NCI-H1105 treated with DMSO at 0.1 percent for 48 hours (cell line): ENCODE results near the gene KYAT1.

ENCODE experiments used
- DNase-seq: peaks from one replicate; lab custom pipeline; 2025; lab: John Stamatoyannopoulos, UW

Gene KYAT1

DNA sequence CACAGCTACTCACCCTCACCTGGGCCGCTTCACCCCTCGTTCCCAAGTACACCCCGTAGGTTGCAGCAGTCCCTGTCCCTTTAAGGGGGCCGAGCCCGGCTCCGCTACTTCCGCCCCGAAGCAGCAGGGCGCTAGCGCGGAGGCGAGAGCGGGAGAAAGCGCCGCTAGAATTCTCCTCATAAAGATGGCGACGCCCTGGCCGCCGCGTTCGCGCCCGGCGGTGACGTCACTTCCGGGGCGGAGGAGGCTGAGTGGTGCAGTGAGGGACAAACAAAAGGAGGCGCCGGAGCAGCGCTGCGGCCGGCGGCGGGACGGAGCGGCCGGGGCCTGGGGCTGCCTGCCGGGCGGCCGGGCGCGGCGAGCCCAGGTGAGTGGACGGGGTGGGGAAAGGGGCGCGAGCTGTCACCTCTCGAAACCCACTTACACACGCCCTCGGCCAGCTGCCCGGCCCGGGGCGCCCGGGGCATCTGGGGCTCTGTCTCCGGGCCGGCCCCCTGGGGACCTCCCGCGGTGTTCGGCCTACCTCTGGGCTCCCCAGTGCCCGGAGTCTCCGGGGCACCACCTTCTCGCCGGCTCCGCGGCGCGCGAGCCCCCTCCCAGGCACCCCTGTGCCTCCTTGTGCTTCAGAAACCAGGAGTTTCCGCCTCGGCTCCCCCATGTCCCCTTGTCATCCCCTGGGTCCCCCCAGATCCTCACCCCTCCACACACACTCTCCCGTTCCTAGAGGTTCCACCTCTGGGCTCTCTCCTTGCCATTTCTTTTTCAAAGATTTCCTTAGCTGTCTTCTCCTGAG is at the start of gene KYAT1, which contains the start of gene LRRC8A:
Gene KYAT1 (minus strand): TSS at position 67 of the 793 bp plus-strand sequence. CDS start 36,545 bp downstream, outside the sequence.
Gene LRRC8A (plus strand): TSS at position 250 of the 793 bp plus-strand sequence. CDS start 25,032 bp downstream, outside the sequence.
- peak; percentile 95 for DNase-seq

DNA sequence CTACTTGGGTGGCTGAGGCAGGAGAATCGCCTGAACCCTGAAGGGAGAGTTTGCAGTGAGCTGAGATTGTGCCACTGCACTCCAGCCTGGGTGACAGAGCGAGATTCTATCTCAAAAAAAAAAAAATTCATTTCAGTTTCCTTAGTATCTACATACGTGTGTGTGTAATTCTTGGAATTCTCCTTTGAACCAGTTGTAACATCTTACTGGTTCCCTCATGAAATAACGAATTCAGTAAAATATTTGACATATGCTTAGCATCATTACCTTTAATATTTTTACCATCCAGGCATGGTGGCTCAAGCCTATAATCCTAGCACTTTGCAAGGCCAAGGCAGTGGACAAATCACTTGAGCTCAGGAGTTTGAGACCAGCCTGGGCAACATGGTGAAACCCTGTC is 47.8 kb upstream of the KYAT1 start:
- DNase-seq: no peak

DNA sequence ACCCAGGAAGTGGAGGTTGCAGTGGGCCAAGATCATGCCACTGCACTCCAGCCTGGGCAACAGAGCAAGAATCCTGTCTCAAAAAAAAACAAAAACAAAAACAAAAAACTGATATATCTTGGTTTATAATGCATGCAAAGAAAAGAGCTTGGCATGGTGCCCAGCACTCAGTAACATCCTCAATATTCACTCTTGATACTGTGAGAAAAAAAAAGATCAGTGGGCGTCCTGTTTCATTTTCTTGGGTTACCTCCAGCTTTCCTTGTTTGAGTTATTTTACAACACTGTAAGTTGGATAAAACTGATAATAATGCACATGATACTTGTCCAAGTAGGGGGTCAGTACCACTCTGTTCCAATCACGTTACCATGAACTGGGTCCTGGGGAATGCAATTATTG is 46.9 kb upstream of the KYAT1 start:
- DNase-seq: no peak

DNA sequence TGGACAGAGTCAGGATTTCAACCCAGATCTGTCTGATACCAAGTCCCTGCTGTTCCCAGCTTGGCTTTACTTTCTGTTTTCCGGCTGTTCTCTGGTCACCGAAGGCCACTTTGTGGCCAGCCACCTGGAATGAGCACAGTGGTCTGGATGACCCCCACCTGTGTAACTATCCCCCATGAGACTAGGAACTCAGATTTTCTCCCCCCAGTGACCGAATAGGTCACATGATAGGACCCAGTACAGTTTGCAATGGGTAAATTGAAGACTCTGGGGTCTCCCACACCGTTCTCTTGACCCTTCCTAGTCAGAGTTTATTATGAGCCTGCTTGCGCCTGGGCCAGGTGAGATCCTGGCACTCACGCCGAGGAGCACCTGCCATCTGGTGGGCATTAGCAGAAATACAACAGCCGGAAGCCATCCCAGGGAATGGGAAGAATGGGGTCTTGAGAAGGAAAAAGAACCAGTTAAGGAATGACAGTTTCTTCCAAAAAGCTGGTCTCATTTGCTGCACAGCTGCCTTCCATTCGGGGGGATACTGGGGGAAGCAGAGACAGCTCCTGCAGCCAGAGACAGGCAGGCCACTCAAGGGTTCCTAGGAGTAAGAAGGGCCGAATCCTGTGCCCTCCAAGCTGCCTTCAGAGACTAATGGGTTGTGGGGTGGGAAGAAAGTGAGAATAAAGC is 46.1 kb upstream of the KYAT1 start:
- DNase-seq: peak; percentile 51

- no peak for DNase-seq
Observed at GRCh38 chr9:128923493-128923883, 41.7 kb upstream of the KYAT1 start.

DNA sequence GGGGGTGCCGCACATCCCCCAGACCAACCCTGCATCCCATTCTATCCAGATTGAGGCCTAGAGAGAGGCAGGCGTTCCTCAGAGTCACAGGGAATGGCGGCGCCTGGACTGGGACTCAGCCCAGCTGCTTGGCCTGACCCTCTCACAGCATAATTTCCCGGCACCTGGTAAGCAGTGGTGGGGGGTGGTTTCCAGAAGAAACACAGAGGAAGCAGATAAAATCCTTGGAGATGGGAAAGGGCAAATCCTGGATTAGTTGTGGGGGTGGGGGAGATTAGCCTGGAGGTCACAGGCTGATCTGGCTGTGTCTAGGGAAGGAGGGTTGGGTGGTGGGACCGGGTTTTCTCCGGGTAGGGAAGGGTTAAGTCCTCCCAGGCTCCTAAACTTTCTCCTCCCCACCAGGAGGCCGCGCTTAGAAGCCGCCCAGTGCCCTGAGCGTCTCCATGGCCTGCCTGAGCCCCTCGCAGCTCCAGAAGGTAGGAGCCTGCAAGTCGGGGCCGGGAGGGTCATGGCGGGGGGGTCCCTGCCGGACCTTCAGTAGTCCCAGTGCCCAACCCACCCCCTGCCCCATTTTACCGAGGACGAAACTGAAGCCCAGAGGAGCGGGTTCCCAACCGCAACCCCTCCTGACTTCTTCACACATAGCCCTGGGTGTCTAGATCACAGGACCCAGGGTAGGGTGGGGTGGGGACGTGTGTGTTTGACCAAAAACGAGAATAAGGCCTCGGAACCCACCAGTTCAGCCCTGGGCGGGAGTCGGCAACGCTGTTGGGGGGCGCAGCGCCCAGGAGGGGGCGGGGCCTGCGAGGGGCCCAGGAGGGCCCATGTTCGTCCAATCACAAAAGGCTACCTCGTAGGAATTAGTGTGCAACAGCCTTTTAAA is 40.4 kb upstream of the KYAT1 start:
- no peak for DNase-seq

DNA sequence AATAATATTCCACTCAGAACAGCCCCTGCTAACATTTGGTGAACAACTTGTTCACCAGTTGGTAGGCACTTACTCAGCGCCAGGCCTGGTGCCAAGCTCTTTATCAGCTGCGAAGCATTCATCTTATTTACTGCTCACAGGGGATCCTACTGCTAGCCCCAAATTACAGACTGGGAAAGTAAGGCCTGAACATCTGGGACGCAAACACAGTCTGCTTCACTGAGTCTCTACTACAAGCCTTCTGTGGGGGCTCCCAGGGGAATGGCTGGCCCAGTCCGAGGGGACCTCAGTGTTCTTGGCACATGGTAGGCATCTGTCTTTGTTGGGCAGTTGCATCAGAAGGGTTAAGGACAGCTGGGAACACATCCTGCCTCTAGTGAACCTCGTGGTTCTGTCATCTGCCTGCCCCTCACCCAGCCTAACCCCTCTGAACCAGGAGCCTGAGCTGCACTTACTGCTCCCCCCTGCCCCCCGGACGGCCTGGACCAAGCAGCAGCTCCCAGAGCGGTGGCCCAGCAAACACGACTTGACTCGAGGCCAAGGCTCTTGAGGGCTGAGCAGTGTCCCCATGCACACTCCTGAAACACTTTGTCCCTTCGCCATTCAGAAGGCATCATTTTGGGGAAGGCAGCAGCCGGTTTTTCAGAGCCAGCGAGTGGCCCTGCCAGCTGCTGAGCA is 38.8 kb upstream of the KYAT1 start, which contains the start of gene PHYHD1:
Gene PHYHD1 (plus strand): TSS at position 602 of the 678 bp plus-strand sequence. CDS start 1,342 bp downstream, outside the sequence.
- no peak for DNase-seq

DNA sequence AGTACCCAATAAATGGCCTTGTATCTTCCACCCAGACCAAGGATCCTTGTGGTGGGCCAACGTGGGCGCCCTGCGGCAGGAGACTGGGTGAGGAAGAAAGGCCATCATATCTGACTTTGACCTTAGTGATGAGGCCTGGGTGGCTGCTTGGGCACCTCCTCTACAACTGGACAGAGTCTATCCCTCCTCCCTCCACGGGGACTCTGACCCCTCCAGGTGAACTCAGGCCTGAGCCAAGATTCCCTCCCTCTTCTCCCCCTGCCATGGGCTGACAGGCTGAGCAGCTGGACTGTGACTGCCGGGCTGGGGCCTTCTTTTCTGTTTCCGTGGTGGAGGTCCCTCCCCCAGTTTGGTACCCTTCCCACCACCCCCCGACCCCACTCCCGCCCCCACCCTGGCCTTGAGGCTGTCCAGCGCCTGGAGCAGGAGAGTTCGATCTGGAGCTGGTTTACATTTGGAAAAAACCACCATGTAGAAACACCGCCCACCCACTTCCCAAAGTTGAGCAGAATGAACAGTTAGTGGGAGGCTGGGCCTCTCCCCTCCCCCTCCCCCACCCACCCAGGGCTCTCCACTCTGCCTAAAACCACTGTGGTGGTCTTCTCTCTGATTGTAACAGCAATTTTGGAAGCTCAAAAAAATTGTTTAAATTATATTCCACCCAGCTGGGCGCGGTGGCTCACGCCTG is 37.8 kb upstream of the KYAT1 start:
- no peak for DNase-seq

DNA sequence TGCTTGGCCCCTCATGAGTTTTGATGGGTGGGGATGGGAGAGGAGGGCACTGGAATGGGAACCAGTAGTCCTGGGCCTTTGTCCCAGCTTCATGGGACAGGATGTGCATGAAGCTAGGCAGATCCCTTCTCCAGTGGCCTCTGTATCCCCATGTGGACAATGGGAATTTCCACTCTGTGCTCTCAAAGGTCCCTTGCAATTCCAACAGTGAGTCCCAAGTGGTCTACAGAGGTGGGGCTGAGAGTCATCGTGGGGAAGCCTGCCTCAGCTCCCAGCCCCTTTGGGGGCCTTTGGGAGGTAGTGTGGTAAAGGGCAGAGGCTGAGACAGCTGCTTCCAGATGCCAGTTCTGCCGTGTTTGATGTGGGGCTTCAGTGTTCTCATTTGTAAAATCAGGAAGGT is 37.2 kb upstream of the KYAT1 start:
- no peak for DNase-seq

DNA sequence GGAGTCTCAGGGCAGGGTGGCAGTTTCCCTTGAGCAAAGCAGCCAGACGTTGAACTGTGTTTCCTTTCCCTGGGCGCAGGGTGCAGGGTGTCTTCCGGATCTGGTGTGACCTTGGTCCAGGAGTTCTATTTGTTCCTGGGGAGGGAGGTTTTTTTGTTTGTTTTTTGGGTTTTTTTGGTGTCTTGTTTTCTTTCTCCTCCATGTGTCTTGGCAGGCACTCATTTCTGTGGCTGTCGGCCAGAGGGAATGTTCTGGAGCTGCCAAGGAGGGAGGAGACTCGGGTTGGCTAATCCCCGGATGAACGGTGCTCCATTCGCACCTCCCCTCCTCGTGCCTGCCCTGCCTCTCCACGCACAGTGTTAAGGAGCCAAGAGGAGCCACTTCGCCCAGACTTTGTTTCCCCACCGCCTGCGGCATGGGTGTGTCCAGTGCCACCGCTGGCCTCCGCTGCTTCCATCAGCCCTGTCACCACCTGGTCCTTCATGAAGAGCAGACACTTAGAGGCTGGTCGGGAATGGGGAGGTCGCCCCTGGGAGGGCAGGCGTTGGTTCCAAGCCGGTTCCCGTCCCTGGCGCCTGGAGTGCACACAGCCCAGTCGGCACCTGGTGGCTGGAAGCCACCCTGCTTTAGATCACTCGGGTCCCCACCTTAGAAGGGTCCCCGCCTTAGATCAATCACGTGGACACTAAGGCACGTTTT is 35.5 kb upstream of the KYAT1 start:
- DNase-seq: no peak

GRCh38 chr9:128916745-128917144 is 35.0 kb upstream of the KYAT1 start:
- DNase-seq: no peak

- no peak for DNase-seq
Observed at GRCh38 chr9:128916204-128916603, 34.5 kb upstream of the KYAT1 start.

DNA sequence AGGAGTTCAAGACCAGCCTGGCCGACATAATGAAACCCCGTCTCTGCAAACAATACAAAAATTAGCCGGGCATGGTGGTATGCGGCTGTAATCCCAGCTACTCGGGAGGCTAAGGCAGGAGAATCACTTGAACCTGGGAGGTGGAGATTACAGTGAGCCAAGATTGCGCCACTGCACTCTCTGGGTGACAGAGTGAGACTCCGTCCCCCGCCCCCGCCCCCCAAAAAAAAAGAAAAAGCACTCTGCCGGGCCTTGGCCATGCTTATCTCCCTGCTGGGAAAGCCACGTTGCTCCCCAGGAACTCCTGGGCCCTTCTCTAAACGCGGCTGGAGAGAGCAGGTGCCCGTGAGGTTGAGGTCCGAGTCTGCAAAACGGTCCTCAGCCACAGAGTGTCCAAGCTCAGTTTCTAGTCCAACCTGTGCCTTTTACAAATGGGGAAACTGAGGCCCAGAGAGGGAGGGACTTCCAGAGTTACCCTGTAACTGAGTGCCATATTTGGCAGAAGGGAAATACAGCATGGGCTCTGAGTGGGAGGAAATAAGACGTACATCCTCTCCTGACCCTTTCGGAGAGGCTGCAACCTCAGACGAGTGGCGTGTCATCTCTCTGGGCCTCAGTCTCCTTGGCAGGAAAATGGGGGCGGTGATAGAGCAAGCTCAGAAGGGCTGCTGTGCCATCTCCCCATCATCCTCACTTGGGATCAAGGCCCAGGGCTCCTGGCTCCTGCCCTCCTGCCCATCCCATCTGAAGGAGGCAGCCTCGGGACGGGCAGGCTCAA is 32.4 kb upstream of the KYAT1 start:
- no peak for DNase-seq

DNA sequence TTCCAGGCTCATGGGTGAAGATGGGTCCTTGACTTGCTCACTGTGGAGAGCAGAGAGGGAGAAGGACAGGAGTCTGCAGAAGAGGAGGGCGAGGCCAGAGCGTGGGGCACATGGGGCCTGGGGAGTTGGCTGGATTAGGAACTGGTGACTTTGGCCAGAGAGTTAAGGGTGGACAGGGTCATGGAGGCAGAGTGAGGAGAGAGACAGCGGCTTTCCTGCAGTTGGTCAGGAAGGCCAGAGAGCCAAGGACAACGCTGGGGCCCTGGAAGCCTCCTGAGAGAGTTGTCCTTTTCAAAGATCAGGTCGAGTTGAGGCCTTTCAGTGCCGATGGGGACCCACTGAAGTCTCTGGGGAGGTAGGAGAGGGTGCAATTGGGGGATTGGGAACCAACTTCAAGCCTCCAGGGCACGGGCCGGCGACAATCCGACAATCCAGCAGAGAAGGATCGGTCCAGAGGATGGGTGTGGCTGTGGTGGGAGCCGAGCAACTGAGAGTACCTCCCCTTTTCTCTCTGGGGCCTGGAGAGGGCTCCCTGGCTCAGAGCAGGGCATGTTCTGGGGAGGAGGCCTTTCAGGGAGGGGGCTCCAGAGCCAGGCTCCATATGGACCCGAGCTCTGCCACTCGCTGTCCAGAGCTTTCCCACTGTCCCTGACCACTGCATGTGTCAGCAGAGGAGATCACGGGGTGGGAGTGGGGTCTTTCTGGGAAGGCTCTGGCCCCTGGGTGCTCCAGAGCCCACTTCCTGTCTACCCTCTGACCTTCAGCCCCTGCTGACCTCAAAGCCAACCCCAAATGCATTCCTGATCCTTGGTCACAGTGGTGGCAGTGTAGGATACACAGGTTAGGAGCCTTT is 31.5 kb upstream of the KYAT1 start:
- no peak for DNase-seq

DNA sequence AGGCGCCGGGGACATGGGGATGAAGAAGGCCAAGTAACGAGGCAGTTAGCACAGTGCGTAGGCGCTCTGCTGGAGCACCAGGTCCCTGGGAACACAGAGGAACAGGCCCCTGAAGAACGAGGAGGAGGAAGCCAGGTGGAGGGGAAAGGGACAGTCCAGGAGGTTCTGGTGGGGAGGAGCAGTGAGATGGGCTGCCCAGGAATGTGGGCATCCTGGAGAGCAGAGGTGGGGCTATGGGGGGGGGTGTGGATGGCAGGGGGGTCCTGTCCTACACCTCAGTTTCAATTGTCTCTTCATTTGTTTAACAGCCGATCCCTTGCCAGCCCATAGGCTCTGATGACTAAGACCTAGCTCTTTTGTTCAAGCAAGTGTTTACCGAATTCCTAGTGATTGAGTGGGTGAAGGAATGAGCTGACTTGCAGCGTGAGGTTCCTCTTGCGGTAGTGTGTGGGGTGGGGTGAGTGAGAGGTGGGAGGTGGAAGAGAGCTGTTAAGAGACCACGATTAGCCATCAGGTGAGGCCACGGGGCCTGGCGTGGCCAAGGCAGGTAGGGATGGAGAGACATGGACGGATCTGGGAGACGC is 30.6 kb upstream of the KYAT1 start:
- no peak for DNase-seq

DNA sequence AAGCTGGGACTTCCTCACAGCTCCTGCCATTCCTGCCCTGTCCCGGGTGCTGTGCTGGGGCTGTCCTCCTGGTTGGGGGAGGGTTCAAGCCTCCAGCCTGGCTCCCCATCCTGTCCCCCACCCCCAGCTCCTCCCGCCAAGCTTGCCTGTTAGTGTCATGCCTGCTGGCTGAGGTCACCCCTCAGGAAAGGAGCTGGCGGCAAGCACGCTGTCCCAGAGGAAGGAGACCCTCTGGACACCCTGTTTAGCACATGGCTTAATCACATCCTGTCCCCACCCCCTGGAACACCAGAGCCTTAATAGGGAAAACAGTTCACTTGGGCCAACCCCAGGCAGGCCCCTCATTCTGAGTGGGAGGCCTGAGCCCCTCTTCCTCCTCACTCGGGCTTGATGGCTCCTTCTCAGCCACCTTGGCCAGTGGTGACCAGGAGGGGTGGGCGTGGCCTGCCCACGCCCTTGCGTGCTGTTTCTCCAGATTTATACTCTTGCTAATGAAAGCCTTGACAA is 29.8 kb upstream of the KYAT1 start:
- DNase-seq: no peak

- DNase-seq: no peak
Observed at GRCh38 chr9:128910906-128911305, 29.2 kb upstream of the KYAT1 start.

DNA sequence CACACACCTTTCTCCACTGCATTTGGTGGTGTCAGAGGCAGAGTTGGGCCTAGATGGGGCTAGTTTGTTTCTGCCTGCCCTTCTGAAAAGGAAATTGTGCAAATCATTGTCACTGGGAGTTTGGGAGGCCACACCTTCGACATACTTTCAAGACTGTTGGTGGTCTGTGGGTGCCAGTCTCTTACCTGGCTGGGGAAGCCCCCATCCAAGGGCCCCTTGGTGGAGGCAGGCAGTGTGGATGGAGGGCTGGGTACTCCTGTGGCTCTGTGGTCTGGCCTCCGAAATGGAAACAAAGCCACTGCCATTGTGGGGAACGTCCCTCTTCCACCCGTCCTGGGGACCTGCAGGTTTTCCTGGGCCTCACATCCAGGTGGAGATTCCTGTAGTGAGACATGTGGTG is 28.1 kb upstream of the KYAT1 start:
- DNase-seq: no peak
